Measurements from ENCODE around the gene DERL3.

The DERL3 gene

GRCh38 chr22:23787910-23788309 lies 50.9 kb downstream of the DERL3 start:
- peaks cover 14% of the 10 kb centered on the region for H3K4me1 ChIP-seq
- H3K4me3 ChIP-seq (ENCODE audit: low read depth, low read length) = peak overlapping the region; percentile 70
- H3K9me3 ChIP-seq = no peaks in the 10 kb centered on the region
- H3K27me3 ChIP-seq = no peaks in the 10 kb centered on the region
- H3K36me3 ChIP-seq = peaks cover 5% of the 10 kb centered on the region; the same call in 1 of the 2 replicates
- DNase-seq = no peak
- TF ChIP-seq CTCF (IDR thresholded peaks at IDR 0.05; ENCODE audit: low read depth, low read length) = no peak

GRCh38 chr22:23787600-23787896 lies 51.3 kb downstream of the DERL3 start:
- Histone ChIP-seq H3K4me3 (ENCODE audit: low read depth, low read length) (peak overlapping the region; percentile 70), H3K4me1 (peaks cover 14% of the 10 kb centered on the region), H3K27me3 (no peaks in the 10 kb centered on the region), H3K9me3 (no peaks in the 10 kb centered on the region), H3K36me3 (peaks cover 2% of the 10 kb centered on the region; the same call in 1 of the 2 replicates)
- no peak for TF ChIP-seq CTCF (IDR thresholded peaks at IDR 0.05; ENCODE audit: low read depth, low read length)
- DNase-seq = no peak

GRCh38 chr22:23786752-23787599 lies 51.8 kb downstream of the DERL3 start, which contains the start of gene SMARCB1:
TSS of gene SMARCB1 (plus strand) at chr22:23786966. CDS start at chr22:23787170, 204 bp downstream.
- peaks cover 14% of the 10 kb centered on the region for H3K4me1 ChIP-seq
- DNase-seq = peak; percentile 91
- no peaks in the 10 kb centered on the region; the same call in 1 of the 2 replicates for H3K36me3 ChIP-seq
- no peaks in the 10 kb centered on the region for H3K27me3 ChIP-seq
- no peaks in the 10 kb centered on the region for H3K9me3 ChIP-seq
- peak within 1 kb of the TSS; percentile 70 for H3K4me3 ChIP-seq (ENCODE audit: low read depth, low read length)
- TF ChIP-seq CTCF (IDR thresholded peaks at IDR 0.05; ENCODE audit: low read depth, low read length) = no peak

- no peak for DNase-seq
- Histone ChIP-seq H3K27me3 (no peaks in the 10 kb centered on the region), H3K9me3 (no peaks in the 10 kb centered on the region), H3K36me3 (no peaks in the 10 kb centered on the region; the same call in 1 of the 2 replicates), H3K4me1 (peaks cover 15% of the 10 kb centered on the region), H3K4me3 (ENCODE audit: low read depth, low read length) (peak overlapping the region; percentile 70)
- no peak for TF ChIP-seq CTCF (IDR thresholded peaks at IDR 0.05; ENCODE audit: low read depth, low read length)
Measured at GRCh38 chr22:23786261-23786710, 52.5 kb downstream of the DERL3 start.
